GM21723 (cell line): ENCODE results near the gene RAD51B.

Experiments used
- ATAC-seq: cut with Tn5 transposase; IDR thresholded peaks from one replicate; pipeline ENCODE4 v1.9.1; 2021; ENCODE audit warnings: mild to moderate bottlenecking, moderate library complexity; ENCODE audit not compliant: unreplicated experiment

The RAD51B gene

DNA sequence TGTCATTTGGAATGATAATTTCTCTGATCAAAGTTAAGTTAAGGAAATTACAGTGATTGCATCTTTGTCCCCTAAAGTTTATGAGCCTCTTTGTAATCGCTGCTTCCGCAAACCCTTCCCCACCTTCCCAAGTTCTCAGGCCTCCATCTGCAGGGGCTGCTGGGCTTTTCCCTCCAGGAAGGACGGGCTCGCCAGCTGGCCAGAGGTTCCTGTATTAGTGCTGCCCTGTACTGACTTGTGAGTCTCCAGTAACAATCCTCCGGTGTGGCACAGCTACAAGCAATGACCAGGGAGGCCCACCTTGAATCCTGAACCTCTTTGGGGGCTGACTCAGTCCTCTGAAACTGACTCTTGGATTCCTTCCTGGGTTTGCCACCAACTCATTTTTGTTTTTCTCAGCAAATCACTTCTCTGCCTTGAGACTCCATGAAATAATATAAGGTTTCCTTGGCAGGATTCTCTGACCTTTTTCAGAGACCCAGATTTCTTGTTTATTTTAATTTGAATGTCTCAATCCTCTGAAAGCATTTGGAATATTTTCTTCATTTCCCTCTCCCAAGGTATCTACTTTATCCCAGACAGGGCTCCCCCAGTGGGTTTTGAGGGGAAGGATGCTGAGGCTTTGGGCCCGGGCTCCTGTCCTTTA lies 574.7 kb downstream of the RAD51B start:
- no peak for ATAC-seq

DNA sequence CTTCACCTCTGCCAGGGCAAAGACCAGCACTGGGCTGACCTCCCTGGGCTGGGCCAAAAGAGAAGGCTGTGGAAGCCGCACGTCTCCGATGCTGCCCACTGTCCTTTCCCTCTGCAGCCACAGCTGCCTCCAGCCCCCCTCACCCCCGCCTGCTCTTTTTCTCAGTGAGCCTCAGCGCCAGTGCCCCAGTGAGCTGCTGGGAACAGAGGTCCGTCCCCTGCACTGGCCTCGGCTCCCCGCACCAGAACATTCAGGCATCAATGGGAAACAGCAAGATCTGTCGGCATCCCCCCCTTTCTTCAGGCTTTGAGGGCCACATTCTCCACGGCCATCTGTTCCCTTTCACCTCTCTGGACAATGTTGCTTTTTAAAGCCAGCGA lies 575.2 kb downstream of the RAD51B start:
- no peak for ATAC-seq

DNA sequence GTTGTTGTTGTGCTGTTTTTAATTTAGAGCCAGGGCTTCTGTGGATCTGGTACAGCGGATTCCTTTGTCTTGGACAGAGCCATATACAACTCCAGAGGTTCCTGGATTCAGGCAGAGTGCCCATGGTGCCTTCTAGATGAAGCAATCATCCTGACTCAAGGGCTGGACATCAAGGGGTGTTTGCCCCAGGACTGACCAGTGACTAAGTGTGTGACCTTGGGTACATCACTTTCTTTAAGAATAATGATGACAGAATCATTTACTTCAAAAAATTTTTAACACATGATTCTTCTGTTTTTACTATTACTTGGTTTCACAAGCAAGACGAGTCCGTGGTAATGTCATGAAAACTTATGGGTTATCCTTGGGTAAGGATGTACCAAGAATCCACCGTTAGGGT lies 576.0 kb downstream of the RAD51B start:
- no peak for ATAC-seq

DNA sequence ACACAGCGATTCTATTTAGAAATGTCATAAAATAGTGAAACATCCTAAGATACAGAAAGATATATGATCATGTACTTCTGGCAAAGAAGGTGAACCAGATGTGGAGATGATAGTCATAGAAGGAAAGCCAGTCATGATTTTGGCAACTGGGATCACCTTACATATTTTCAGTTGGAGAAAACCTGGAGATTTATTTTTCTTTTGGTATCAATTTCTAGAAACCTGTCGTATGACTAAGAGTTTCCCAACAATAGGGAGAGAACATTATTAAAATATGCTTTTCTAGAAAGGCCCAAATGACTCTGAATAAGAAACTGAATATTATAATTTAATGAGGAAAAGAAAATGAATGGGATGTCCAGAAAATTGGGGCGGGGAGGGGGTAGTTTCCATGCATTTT lies 576.9 kb downstream of the RAD51B start:
- no peak for ATAC-seq

DNA sequence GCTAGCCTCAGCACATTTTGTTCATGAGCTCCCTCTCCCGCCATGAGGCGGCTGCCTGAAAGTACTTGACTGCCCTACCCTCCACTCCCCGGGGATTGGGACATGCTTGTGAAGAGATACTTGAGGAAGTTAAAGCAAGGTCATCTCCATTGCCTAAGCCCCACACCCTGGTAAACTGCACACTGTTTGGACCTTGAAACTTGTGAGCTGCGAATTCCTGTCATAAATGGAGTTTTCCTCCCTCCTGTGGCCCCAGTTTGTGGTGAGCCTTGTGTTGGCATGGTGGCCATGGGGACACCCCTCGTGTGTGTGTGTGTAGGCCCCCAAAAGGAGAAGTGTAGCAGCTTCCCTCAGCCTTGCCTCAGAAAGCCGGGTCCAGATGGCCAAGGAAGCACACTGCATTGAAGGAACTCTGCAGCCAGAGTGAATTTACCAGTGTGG lies 577.8 kb downstream of the RAD51B start:
- ATAC-seq = no peak

DNA sequence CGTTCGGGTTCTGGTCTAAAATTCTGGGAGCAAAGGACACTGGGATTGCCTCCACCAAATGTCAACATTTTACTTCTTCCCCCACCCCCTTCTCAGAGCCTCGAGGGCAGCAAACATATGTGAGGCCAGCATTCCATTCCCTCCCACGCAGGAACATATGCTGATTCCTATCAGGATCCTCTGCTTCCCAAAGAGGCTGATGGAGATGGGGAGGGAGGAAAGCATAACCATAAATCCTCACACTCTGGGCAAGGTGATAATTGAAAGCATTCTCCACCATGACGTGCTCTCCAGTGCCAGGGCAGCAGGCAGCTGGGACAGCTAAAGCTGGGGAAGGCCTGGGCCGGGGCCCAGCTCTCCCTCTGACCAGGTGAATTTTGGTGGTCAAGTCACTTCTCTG lies 578.2 kb downstream of the RAD51B start:
- no peak for ATAC-seq

DNA sequence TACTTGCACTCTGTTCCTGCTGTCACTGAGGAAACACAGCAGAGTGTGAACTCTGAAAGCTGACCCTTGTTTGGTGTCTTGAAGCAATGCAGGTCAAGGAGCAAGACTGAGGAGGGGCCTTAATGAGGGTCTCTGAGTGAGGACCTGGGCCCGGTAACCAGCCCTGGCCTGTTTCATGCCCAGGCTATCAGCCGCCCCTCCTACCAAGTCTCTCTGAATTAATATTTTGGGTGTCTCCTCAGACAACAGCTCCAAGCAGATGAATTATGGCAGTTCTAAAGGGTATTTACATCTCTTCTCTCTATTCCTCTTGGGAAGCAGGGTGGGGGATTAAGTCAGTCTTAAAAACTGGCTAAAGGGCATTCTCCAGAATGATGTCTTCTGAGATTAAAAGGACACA lies 578.8 kb downstream of the RAD51B start:
- no peak for ATAC-seq

DNA sequence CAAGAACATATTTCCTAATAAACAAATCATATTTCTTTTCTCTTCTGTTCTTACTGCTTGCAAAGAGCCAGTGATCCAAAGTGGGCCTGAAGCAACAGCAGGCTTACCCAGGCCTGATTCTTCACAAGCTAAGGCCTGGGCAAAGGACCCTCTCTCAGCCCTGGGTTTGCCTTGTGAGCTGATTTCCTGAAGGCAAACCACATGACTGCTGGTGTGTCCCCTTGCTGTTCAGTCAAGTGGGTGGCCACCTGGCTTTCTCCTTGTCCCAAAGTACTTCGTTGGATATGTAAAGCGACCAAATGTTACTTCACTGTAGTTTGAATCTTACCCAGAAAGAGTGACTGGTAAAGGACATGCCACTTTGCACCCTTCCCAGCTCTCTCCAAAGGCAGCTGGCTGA lies 580.4 kb downstream of the RAD51B start:
- ATAC-seq = no peak

DNA sequence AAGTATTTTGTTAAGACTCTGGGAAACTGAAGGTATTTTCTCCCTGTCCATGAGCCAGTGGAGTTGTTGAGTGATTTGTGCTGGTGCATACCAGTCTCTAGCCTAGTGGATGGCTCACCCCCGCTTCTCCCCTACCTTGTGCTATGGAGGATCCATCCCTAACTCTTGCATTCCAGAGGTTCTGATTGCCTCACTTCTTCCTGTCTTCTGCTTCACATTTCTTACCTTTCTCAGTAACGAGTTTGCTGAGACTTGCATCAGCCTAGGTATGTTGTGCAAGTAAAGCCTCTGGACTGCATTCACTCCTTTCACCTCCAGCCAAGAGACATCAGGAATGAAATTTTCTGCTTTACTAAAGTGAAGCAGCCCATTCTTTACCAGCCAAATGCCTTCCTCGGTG lies 581.7 kb downstream of the RAD51B start:
- no peak for ATAC-seq

DNA sequence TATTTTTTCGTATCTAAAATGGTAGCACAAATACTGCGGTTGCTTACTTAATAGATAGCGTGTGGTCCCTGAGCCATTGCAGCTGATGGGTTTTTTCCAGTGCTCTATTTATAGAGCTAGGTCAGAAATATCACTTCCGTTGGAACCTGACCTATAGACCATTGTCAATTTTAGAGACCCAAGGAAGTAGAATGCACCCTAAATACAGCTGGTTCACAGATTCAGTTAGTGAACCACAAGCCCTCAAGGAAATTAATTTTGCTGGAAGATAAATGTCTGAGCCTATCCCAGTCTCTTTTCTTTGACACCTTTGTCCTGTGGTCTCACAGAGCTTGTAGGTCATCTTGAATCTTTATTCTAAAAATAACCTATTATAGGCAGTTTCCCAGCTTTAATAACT lies 582.3 kb downstream of the RAD51B start:
- ATAC-seq = peak; percentile 59

DNA sequence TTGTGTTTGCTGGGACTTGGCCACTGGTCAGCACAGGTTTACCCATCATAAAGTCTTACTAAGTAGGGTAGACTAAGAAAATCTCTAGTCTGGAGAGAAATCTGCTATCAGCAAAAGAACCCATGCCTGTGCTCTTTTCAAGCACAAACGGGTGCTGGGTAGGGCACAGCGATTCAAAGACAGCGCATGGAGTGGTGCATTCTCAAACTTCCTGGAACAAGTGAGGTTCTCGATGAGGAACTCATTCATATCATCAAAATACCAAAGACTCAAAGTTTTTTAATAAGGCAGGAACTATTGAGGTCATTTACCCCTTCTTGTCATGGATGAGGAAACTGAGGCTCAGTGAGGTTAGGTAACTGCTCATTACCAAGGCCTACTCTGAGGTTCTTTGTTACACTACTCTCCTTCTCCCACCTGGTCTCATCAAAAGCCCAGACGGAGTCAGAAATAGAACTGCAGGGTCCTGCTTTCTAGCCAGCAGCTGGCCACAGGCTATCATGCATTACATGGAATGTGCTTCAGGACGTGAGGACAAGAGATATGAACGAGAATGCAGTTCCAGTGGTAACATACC lies 583.0 kb downstream of the RAD51B start:
- ATAC-seq = no peak

DNA sequence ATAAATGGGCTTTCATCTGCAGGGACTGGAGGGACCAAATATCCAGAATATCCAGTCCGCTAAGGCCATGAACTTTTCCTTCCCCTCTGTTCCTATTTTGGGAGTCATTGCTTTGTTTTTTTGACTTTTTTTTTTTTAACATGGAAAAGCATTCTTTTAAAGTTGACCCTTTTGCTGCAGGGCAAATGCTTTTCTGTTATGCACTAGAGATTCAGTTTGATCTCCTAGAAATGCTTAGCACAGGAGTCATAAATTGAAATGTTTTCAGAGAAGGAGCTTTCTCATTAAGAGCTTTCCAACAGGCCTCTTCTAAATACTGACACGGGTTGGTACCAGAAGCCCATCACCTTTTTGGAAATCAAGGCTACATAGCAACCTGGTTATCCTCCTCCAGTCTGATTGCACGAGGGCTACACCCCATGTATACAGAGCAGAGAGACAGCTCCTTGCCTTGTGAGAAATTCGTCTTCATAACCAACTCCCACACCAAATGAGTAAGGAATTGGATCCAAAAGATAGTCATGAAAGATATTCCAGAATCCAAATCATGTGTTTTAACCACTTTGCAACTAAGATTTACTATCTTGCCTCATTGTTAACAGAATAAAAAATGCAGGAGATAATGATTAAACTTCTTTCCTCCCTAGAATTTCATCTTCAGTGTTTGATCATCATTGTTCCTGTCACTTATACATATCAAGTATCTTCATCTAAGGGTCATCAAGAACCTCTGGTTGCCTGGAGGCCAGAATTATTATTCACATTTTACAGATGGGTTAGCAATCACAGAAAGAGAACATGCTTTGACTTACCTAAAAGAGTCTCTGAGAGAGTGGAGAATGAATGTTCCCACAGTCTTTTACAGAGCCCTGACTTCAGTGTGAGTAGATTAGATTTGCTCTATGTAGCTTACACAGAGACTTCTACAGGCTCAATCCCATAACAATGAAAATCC lies 583.9 kb downstream of the RAD51B start:
- ATAC-seq = no peak

DNA sequence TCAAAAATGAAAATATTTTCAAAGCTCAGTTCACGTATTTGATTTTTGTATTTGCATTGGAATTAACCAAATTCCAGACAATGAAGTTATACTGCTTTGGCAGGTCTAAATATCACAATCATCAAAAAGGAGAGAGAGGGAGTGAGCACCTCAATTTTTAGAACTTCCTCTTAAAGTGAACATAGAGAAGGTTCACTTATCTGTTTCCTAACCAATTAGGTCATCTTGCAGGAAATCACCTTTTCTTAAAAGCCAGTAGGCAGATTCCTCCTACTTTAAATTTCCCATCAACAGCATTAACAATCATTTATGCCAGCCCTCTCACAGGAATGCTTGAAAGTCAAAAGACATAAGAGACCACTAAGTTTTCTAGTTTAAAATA lies 584.6 kb downstream of the RAD51B start:
- no peak for ATAC-seq

DNA sequence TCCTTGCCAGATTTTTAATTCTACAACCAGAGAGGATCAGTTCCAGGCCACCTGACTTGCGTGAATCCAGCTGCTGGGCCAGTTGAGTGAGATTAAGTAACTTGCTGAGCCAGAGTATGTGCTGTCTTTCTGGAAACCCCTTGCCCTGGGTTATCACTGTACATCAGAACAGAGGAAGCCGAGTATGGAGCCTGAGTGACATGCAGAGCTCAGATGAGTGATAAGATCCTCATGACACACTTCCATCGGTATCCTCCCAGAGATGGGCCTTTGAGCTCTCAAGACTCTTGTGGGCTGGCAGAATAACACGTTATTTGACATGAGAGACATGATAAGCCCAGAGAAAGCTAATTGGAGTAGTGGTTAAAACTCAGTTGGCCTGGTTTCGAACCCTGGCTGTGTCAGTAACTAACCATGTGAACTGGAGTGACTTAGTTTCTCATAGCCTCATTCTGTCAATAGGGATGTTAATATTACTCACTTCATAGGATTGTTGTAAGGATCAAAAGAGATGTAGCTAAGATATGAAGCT lies 585.1 kb downstream of the RAD51B start:
- no peak for ATAC-seq

DNA sequence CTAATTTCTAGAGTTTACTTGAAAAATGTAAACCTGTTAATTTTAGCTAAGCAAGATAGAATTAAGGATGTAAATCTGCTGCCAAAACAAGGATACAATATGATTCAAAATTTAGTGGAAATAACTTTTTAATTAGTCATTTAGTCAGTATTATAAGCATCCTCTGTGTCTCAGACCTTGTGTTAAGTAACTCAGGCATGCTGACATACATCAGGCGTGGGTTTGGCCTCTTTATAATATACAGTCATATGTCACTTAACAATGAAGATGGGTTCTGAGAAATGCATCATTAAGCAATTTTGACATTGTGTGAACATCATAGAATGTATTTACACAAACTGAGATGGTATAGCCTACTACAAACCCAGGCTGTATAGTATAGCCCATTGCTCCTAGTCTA lies 586.4 kb downstream of the RAD51B start:
- ATAC-seq = no peak

DNA sequence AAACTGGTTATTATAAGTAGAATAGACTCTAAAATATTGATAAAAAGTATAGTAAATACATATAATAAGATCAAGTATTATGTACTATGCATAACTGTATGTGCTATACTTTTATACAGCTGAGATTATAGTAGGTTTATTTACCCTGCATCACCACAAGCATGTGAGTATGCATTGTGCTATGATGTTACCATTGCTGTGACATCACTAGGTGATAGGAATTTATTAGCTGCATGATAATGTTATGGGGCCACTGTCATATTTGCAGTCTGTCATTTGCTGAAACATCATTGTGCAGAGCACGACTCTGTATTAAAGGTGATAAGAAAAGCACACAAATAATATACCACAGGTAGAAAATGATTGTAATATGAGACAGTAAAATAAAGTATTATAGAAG lies 587.7 kb downstream of the RAD51B start:
- no peak for ATAC-seq

DNA sequence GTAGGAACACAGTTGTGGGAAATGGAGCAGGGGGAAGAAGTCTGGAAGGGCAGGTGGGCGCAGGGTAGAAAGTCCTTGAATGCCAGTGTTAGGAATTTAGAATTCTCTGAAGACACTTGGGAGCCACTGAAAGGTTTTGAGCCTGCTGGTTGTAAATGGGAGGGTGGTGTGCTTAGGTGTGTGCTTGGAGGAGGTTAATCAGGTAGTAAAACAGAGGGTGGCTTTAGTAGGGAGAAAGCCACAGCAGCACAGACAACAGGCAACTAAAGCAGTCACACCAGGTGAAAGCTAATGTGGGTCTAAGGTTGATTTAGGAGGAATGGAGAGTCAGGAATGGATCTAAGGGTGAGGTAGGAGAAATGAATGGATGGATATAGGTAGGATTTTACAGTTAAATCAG lies 588.2 kb downstream of the RAD51B start:
- ATAC-seq = no peak

DNA sequence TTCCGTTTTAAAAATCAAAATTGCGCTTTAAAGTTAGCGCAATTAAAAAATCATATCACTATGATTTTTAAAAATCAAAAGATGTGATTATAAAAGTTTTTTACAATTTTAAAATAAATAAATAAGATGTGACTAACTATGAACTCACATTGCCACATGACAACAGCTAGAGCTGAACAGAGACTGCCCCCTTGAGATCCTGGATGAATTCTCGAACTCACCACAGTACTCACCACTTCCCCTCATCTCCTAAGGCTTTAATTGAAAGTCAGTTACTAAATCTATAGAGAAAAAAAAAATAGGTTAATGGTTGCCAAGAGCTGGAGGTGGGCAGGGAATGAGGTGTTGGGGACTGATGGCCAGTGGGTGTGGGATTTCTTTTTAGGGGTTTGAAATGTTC lies 589.1 kb downstream of the RAD51B start:
- ATAC-seq = no peak

DNA sequence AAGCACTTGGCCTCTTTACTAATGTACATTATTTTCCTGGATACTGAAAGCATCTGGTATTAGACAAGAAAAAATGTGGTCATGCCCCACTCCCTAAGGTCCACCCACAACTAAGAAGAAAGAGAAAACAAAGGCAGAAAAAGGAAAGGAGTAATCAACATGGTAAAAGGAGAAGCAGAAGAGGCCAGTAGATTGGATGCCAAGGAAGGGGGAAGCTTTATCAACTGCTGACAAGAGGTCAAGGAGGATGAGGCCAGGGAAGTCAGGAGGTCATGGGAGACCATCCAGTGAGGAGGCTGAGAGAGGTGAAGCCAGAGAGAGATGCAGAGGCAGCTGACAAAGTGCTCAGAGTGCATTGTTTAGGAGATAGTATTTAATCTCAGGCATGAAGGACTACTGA lies 589.8 kb downstream of the RAD51B start:
- no peak for ATAC-seq

DNA sequence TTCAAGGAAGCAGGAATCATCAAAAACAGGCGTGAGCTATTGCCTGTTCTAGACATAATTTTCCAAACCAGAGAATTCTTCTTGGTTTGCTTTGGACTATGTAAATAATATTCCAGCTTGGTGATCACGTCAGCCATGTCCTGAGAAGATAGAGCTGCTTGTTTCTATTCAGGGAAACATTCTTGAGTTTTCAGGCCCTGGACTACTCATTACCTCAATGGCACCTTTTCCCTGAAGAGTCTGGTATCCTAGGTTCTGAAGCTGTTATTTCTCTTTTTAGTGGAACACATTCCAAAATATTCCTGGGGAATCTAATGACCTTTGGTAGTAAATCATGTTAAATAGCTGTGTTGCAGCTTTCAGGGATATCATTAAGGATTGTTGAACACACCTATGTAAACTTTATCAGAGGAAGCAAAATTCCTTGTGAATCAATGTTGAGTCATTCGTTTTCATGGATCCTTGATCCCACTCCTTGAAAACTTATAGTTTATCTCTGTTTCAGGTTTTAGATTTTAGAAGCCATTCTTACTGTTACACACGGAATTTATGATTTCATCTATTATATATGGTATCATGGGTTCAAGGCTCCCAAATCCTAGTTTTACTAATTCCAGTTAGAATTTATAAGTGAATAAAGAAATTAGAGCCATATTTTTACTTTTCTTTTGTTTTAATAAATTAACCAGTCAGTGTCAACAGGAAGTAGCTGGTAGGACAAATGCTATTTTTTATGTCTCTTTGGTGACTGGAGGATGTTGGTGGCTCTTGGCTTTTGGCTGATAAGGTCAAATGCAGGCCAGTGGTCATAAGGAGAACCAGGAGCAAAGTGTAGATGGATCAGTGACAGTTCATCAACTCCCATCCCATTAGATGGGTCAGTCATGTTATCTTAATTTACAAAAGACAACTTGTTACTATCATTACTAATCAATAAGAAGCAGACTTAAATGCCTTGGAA lies 593.2 kb downstream of the RAD51B start:
- no peak for ATAC-seq

DNA sequence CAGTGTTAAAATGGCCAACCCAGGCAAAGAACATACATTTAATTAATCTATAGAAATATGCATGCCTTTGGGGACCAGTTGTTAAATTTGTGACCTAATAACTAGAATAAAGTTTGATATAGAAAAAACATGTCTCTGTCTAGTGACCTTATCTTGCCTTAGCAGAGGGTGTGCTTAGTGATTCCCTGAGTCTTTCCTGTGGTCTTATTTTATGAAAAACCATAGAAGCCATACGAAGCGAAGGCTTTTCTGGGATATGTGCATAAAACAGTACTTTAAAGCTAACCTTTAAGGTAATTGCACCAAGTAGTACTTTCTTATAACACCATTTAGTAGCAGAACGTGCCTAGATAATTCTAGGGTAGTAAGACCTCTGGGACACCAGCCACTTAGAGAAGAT lies 593.9 kb downstream of the RAD51B start:
- ATAC-seq = no peak
